PC-3 (cell line): ENCODE results near the gene SLC16A9. TPM values are rescaled to one million over a fixed set of nuclear protein-coding genes. Genes with fewer than 3 reads are reported as not detected.
A peak's percentile ranks its signal among the peaks of the same experiment; 100 is the strongest.

ENCODE experiments used
- ATAC-seq: fragments of 200-7000 bp; cut with Tn5 transposase; 2 replicates; pipeline ENCODE4 v1.9.1; 2020; ENCODE audit warnings: mild to moderate bottlenecking, moderate library complexity
- BruUV-seq: library from RNA; stranded (reverse); fragments of 400-500 nt; replicated peaks from 2 replicates; lab custom pipeline; 2021; lab: Mats Ljungman, UMichigan
- CTCF ChIA-PET: fragments of 300-600 bp; sonication (Branson Sonifier 250); formaldehyde crosslinking; loops from one replicate; lab custom pipeline; 2022; ENCODE audit warnings: antibody characterized with exemption; lab: Charles Lee
- POLR2A ChIA-PET: fragments of 300-600 bp; sonication (Branson Sonifier 250); formaldehyde crosslinking; loops from one replicate; lab custom pipeline; 2022; ENCODE audit warnings: antibody characterized with exemption; ENCODE audit not compliant: unreplicated experiment; lab: Charles Lee
- DNase-seq: peaks from one replicate; pipeline ENCODE4 v3.0.0-alpha.2; 2015
- H2AFZ ChIP-seq: fragments of 300-600 bp; sonication (generic); 2 replicates; pipeline ENCODE4 v1.6.0; 2016; ENCODE audit warnings: antibody characterized with exemption, low read length
- H3F3A ChIP-seq: fragments of 300-600 bp; sonication (generic); one replicate; pipeline ENCODE4 v1.6.0; 2017; ENCODE audit warnings: antibody characterized with exemption, low read length, control low read depth, mild to moderate bottlenecking; ENCODE audit not compliant: unreplicated experiment
- H3K27ac ChIP-seq: fragments of 300-600 bp; sonication (generic); 2 replicates; pipeline ENCODE4 v1.5.1; 2016; ENCODE audit warnings: mild to moderate bottlenecking, low read length
- H3K27me3 ChIP-seq: fragments of 300-600 bp; sonication (generic); 2 replicates; pipeline ENCODE4 v1.6.1; 2016; ENCODE audit warnings: low read length, mixed read lengths
- H3K36me3 ChIP-seq: fragments of 300-600 bp; sonication (generic); 2 replicates; pipeline ENCODE4 v1.6.1; 2016; ENCODE audit warnings: low read depth, mixed run types, low read length, mixed read lengths
- H3K4me1 ChIP-seq: fragments of 300-600 bp; sonication (generic); 2 replicates; pipeline ENCODE4 v1.5.1; 2016; ENCODE audit warnings: low read length; ENCODE audit not compliant: insufficient read depth
- H3K4me2 ChIP-seq: fragments of 300-600 bp; sonication (generic); 2 replicates; pipeline ENCODE4 v1.6.0; 2016; ENCODE audit warnings: low read length
- H3K4me3 ChIP-seq: fragments of 300-600 bp; sonication (generic); 2 replicates; pipeline ENCODE4 v1.5.1; 2016; ENCODE audit warnings: mild to moderate bottlenecking, low read length, mixed read lengths
- H3K79me2 ChIP-seq: fragments of 300-600 bp; sonication (generic); 2 replicates; pipeline ENCODE4 v1.6.1; 2017; ENCODE audit warnings: low read length, mixed read lengths
- H3K9ac ChIP-seq: fragments of 300-600 bp; sonication (generic); 2 replicates; pipeline ENCODE4 v1.6.0; 2016; ENCODE audit warnings: mild to moderate bottlenecking, low read length
- H3K9me2 ChIP-seq: fragments of 300-600 bp; sonication (generic); replicated peaks from 2 replicates; pipeline ENCODE4 v1.6.1; 2016; ENCODE audit warnings: mixed run types, low read length, mixed read lengths
- H3K9me3 ChIP-seq: fragments of 300-600 bp; sonication (generic); 2 replicates; pipeline ENCODE4 v1.6.1; 2016; ENCODE audit warnings: low read length, mixed read lengths
- H4K20me1 ChIP-seq: fragments of 300-600 bp; sonication (generic); 2 replicates; pipeline ENCODE4 v1.6.1; 2016; ENCODE audit warnings: low read length, mixed read lengths
- EZH2 ChIP-seq: fragments of 300-600 bp; sonication (generic); IDR thresholded peaks from one replicate; pipeline ENCODE4 v1.6.1; 2017; ENCODE audit warnings: antibody characterized with exemption, mild to moderate bottlenecking, low read length; ENCODE audit not compliant: unreplicated experiment
- EZH2phosphoT487 ChIP-seq: fragments of 300-600 bp; sonication (generic); IDR thresholded peaks from 2 replicates; pipeline ENCODE4 v1.6.1; 2018; ENCODE audit warnings: mild to moderate bottlenecking, antibody characterized with exemption, low read length, borderline replicate concordance
- intact Hi-C: fragments of 100-400 bp; cut with micrococcal nuclease; formaldehyde crosslinking; loops from 2 replicates; pipeline ENCODE4 v1.9.0; 2023
- total RNA-seq: library from RNA; depleted of rRNA; stranded (reverse); fragments of >200 nt; gene quantifications from 2 replicates; pipeline ENCODE4 v1.2.3, GENCODE V29; 2014
- TF ChIP-seq, protein P1 (sequence below): fragments of 300-600 bp; sonication (generic); conservative IDR thresholded peaks from 2 replicates; pipeline ENCODE4 v1.5.1; 2017; ENCODE audit warnings: antibody characterized with exemption, low read depth, mild to moderate bottlenecking, low read length

Gene SLC16A9
- total RNA-seq, 1 experiment from 2014 or later: 17.4 TPM

DNA sequence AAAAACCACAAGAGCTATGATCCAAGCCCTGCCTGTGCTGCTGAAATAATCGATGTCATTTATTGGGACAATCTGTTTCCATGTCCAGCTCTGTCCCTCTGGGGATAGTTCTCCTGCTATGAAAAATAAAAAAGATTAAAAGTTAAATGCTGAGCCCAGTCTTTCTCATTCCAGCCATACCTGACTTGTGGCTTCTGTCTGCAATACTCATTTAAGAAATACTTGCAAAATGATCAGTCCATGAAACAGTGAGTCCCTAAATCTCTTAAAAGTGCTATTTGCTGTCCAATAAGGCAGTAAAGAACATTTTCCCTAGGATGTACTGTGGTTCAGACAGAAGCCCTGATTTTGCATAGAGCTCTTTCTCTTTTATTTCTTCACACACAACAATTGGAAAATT, 91.7 kb downstream of the SLC16A9 start:
- no TSS peak for BruUV-seq
- Histone ChIP-seq H3K27me3 (no peaks in the 10 kb centered on the region), H3K9me3 (no peaks in the 10 kb centered on the region), H3K27ac (no peak overlapping the region), H3K4me1 (peaks cover 8% of the 10 kb centered on the region; the same call in 1 of the 2 replicates), H3K4me2 (no peak overlapping the region), H3K9me2 (no peaks in the 10 kb centered on the region), H2AFZ (no peak overlapping the region), H3F3A (no peaks in the 10 kb centered on the region), H4K20me1 (no peaks in the 10 kb centered on the region), H3K36me3 (no peaks in the 10 kb centered on the region), H3K79me2 (no peaks in the 10 kb centered on the region), H3K9ac (no peak overlapping the region), H3K4me3 (no peak overlapping the region)
- no peak for DNase-seq
- TF ChIP-seq EZH2 (no peak), EZH2phosphoT487 (no peak)
- TF ChIP-seq, protein P1, sequence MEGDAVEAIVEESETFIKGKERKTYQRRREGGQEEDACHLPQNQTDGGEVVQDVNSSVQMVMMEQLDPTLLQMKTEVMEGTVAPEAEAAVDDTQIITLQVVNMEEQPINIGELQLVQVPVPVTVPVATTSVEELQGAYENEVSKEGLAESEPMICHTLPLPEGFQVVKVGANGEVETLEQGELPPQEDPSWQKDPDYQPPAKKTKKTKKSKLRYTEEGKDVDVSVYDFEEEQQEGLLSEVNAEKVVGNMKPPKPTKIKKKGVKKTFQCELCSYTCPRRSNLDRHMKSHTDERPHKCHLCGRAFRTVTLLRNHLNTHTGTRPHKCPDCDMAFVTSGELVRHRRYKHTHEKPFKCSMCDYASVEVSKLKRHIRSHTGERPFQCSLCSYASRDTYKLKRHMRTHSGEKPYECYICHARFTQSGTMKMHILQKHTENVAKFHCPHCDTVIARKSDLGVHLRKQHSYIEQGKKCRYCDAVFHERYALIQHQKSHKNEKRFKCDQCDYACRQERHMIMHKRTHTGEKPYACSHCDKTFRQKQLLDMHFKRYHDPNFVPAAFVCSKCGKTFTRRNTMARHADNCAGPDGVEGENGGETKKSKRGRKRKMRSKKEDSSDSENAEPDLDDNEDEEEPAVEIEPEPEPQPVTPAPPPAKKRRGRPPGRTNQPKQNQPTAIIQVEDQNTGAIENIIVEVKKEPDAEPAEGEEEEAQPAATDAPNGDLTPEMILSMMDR: no peak
- no peak for ATAC-seq
- intact Hi-C loops: no loop called here
- ChIA-PET POLR2A (no interaction called here), CTCF (no interaction called here)

GRCh38 chr10:59611048-59611447, 98.6 kb downstream of the SLC16A9 start:
- no peaks in the 10 kb centered on the region for H3K9me2 ChIP-seq
- ATAC-seq (no peak), DNase-seq (peak; percentile 69)
- H3K4me1 ChIP-seq: peaks cover 13% of the 10 kb centered on the region
- no peaks in the 10 kb centered on the region for H3F3A ChIP-seq
- no peaks in the 10 kb centered on the region for H3K9me3 ChIP-seq
- no peak overlapping the region for H3K4me2 ChIP-seq
- H3K27me3 ChIP-seq: no peaks in the 10 kb centered on the region
- H3K4me3 ChIP-seq: no peak overlapping the region
- CTCF ChIA-PET: no interaction called here
- no TSS peak for BruUV-seq
- H4K20me1 ChIP-seq: no peaks in the 10 kb centered on the region
- POLR2A ChIA-PET: no interaction called here
- no peak overlapping the region for H3K27ac ChIP-seq
- H3K36me3 ChIP-seq: no peaks in the 10 kb centered on the region
- intact Hi-C loops: no loop called here
- no peak overlapping the region for H2AFZ ChIP-seq
- TF ChIP-seq, protein P1: 0 out of 2 replicates have a peak, but pooled peaks have one; percentile 16
- no peak for TF ChIP-seq EZH2
- H3K79me2 ChIP-seq: no peaks in the 10 kb centered on the region
- no peak overlapping the region for H3K9ac ChIP-seq

DNA sequence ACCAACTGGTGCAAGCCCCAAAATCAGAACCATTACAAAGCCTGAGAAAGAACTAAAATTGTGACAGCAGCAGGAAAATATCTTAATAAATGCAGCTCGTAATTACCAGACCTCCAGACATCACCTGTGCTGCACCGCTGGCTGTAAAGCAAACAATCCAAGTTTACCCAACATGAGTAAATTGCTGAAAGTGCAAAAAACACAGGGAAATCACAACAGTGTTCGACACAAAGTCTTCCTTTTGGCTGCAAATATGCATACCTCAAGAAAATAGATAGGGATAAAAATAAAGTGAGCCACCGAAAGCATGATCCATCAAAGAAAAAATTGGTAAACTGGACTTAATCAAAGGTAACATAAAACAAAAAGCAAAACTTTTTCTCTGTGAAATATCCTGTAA, 101.7 kb downstream of the SLC16A9 start:
- H3K4me1 ChIP-seq: peaks cover 13% of the 10 kb centered on the region
- intact Hi-C loops: no loop called here
- no TSS peak for BruUV-seq
- ATAC-seq (no peak), DNase-seq (no peak)
- no peaks in the 10 kb centered on the region for H4K20me1 ChIP-seq
- no peaks in the 10 kb centered on the region for H3K9me3 ChIP-seq
- no peak overlapping the region for H3K4me3 ChIP-seq
- H3K4me2 ChIP-seq: no peak overlapping the region
- ChIA-PET POLR2A (no interaction called here), CTCF (no interaction called here)
- no peak overlapping the region for H3K27ac ChIP-seq
- no peaks in the 10 kb centered on the region for H3K27me3 ChIP-seq
- no peaks in the 10 kb centered on the region for H3K36me3 ChIP-seq
- H3K9ac ChIP-seq: no peak overlapping the region
- no peaks in the 10 kb centered on the region for H3F3A ChIP-seq
- no peaks in the 10 kb centered on the region for H3K79me2 ChIP-seq
- no peaks in the 10 kb centered on the region for H3K9me2 ChIP-seq
- no peak for TF ChIP-seq EZH2phosphoT487
- TF ChIP-seq, protein P1: no peak
- no peak overlapping the region for H2AFZ ChIP-seq
